Caco-2 (cell line): ENCODE data around the gene MED13L. TPM values are rescaled to one million over a fixed set of nuclear protein-coding genes. Genes with fewer than 3 reads are reported as not detected.
A peak's percentile ranks its signal among the peaks of the same experiment; 100 is the strongest.

Experiments
- BruUV-seq: library from RNA; stranded (reverse); fragments of 400-500 nt; replicated peaks from 2 replicates; lab custom pipeline; 2021; lab: Mats Ljungman, UMichigan
- CTCF ChIA-PET: fragments of 300-600 bp; sonication (Branson Sonifier 250); formaldehyde crosslinking; loops from one replicate; lab custom pipeline; 2022; ENCODE audit warnings: antibody characterized with exemption; lab: Charles Lee
- POLR2A ChIA-PET: fragments of 300-600 bp; sonication (Branson Sonifier 250); formaldehyde crosslinking; loops from one replicate; lab custom pipeline; 2022; ENCODE audit warnings: antibody characterized with exemption; lab: Charles Lee
- DNase-seq, 2 experiments: peaks; one replicate each; pipeline versions ENCODE4 v3.0.0 to v3.0.0-alpha.2; 2020 to 2022
- H3K27me3 ChIP-seq: replicated peaks from 2 replicates; pipeline ENCODE4 v1.6.0; 2011; ENCODE audit warnings: low read length; ENCODE audit not compliant: control insufficient read depth, insufficient read depth
- H3K36me3 ChIP-seq: 2 replicates; pipeline ENCODE4 v1.5.1; 2011; ENCODE audit warnings: low read length; ENCODE audit not compliant: control insufficient read depth, insufficient read depth
- H3K4me1 ChIP-seq: fragments of 250-450 bp; sonication (Bioruptor Pico); 2 replicates; pipeline ENCODE4 v1.5.1; 2020; ENCODE audit warnings: mild to moderate bottlenecking
- H3K4me3 ChIP-seq: 2 replicates; pipeline ENCODE4 v1.5.1; 2011; ENCODE audit warnings: low read depth, mild to moderate bottlenecking, control low read depth, low read length
- H3K9me3 ChIP-seq: fragments of 250-450 bp; sonication (Bioruptor Pico); 2 replicates; pipeline ENCODE4 v1.5.1; 2020; ENCODE audit warnings: mild to moderate bottlenecking, moderate library complexity
- H3K27ac Mint-ChIP-seq: one replicate; pipeline ENCODE4 v1.8.0; 2022; ENCODE audit warnings: mixed read lengths; ENCODE audit not compliant: unreplicated experiment
- H3K27me3 Mint-ChIP-seq: one replicate; pipeline ENCODE4 v1.8.0; 2022; ENCODE audit warnings: mixed read lengths; ENCODE audit not compliant: insufficient read depth, unreplicated experiment
- H3K36me3 Mint-ChIP-seq: one replicate; pipeline ENCODE4 v1.8.0; 2022; ENCODE audit warnings: mild to moderate bottlenecking, mixed read lengths; ENCODE audit not compliant: insufficient read depth, unreplicated experiment
- H3K4me1 Mint-ChIP-seq: one replicate; pipeline ENCODE4 v1.8.0; 2022; ENCODE audit warnings: low read depth, mixed read lengths; ENCODE audit not compliant: unreplicated experiment
- H3K4me3 Mint-ChIP-seq: one replicate; pipeline ENCODE4 v1.8.0; 2022; ENCODE audit warnings: mild to moderate bottlenecking, moderate library complexity, mixed read lengths; ENCODE audit not compliant: unreplicated experiment
- H3K9me3 Mint-ChIP-seq: one replicate; pipeline ENCODE4 v1.8.0; 2022; ENCODE audit warnings: mixed read lengths; ENCODE audit not compliant: unreplicated experiment
- CTCF ChIP-seq, 2 experiments: fragments of 200-600 bp in 1 of 2; IDR thresholded peaks; 1 replicate in 1 of 2; 2 replicates in 1 of 2; pipeline versions ENCODE4 v1.5.1 to v1.8.0; 2011 to 2022; ENCODE audit warnings: antibody characterized with exemption in 1 of 2, control low read depth in 1 of 2, inconsistent platforms in 1 of 2, low read depth in 1 of 2, low read length in 1 of 2, mild to moderate bottlenecking in 1 of 2, moderate library complexity in 1 of 2; ENCODE audit not compliant: insufficient read depth in 1 of 2, severe bottlenecking in 1 of 2, unreplicated experiment in 1 of 2
- intact Hi-C: fragments of 100-400 bp; cut with micrococcal nuclease; formaldehyde crosslinking; loops from one replicate; pipeline ENCODE4 v1.10.0; 2022; ENCODE audit not compliant: unreplicated experiment
- total RNA-seq: library from RNA; stranded (reverse); gene quantifications from 2 replicates; pipeline ENCODE4 v1.2.3, GENCODE V29; 2022

Gene MED13L
- total RNA-seq, 1 experiment from 2014 or later, result 160 TPM

GRCh38 chr12:116184763-116185162 lies 92.7 kb downstream of the MED13L start:
- Mint-ChIP-seq H3K27me3 (no peaks in the 10 kb centered on the region), H3K4me1 (peaks cover 34% of the 10 kb centered on the region), H3K27ac (no peak overlapping the region), H3K4me3 (no peak overlapping the region), H3K9me3 (no peaks in the 10 kb centered on the region), H3K36me3 (peaks cover 4% of the 10 kb centered on the region)
- Histone ChIP-seq H3K9me3 (no peaks in the 10 kb centered on the region), H3K27me3 (no peaks in the 10 kb centered on the region), H3K36me3 (no peaks in the 10 kb centered on the region), H3K4me3 (no peak overlapping the region), H3K4me1 (peaks cover 58% of the 10 kb centered on the region)
- ChIA-PET CTCF (no interaction called here), POLR2A (no interaction called here)
- intact Hi-C loops, result no loop called here
- DNase-seq, result no peak
- no TSS peak for BruUV-seq
- TF ChIP-seq CTCF (IDR thresholded peaks at IDR 0.05; ENCODE audit: insufficient read depth in 1 of 2, low read depth in 1 of 2, low read length in 1 of 2, severe bottlenecking in 1 of 2, unreplicated experiment in 1 of 2), result no peak

GRCh38 chr12:116183741-116184141 lies 93.8 kb downstream of the MED13L start:
- ChIA-PET POLR2A (interaction anchor here (0.6 kb wide), 1 partner anchor 11 kb away, joined by 3 read pairs; no protein-coding TSS in a partner anchor), CTCF (no interaction called here)
- H3K27ac Mint-ChIP-seq, result no peak overlapping the region
- Histone ChIP-seq H3K9me3 (no peaks in the 10 kb centered on the region), H3K4me1 (peaks cover 56% of the 10 kb centered on the region), H3K4me3 (no peak overlapping the region), H3K36me3 (no peaks in the 10 kb centered on the region), H3K27me3 (no peaks in the 10 kb centered on the region)
- no peak overlapping the region for H3K4me3 Mint-ChIP-seq
- peaks cover 30% of the 10 kb centered on the region for H3K4me1 Mint-ChIP-seq
- no peak for TF ChIP-seq CTCF (IDR thresholded peaks at IDR 0.05; ENCODE audit: insufficient read depth in 1 of 2, low read depth in 1 of 2, low read length in 1 of 2, severe bottlenecking in 1 of 2, unreplicated experiment in 1 of 2)
- no peaks in the 10 kb centered on the region for H3K9me3 Mint-ChIP-seq
- H3K36me3 Mint-ChIP-seq, result peaks cover 4% of the 10 kb centered on the region
- DNase-seq, result no peak
- BruUV-seq, result no TSS peak
- H3K27me3 Mint-ChIP-seq, result no peaks in the 10 kb centered on the region
- intact Hi-C loops, result no loop called here

GRCh38 chr12:116182359-116183063 lies 95.0 kb downstream of the MED13L start:
- H3K27me3 Mint-ChIP-seq, result no peaks in the 10 kb centered on the region
- CTCF ChIA-PET, result no interaction called here
- peak overlapping the region; percentile 8 for H3K27ac Mint-ChIP-seq
- H3K36me3 Mint-ChIP-seq, result peaks cover 4% of the 10 kb centered on the region
- peaks cover 55% of the 10 kb centered on the region for H3K4me1 ChIP-seq
- no peak overlapping the region for H3K4me3 ChIP-seq
- H3K9me3 Mint-ChIP-seq, result no peaks in the 10 kb centered on the region
- H3K4me1 Mint-ChIP-seq, result peaks cover 30% of the 10 kb centered on the region
- H3K4me3 Mint-ChIP-seq, result no peak overlapping the region
- H3K36me3 ChIP-seq, result no peaks in the 10 kb centered on the region
- TF ChIP-seq CTCF (IDR thresholded peaks at IDR 0.05; ENCODE audit: insufficient read depth in 1 of 2, low read depth in 1 of 2, low read length in 1 of 2, severe bottlenecking in 1 of 2, unreplicated experiment in 1 of 2), result no peak
- POLR2A ChIA-PET, result no interaction called here
- no peaks in the 10 kb centered on the region for H3K27me3 ChIP-seq
- BruUV-seq, result no TSS peak
- intact Hi-C loops, result no loop called here
- no peak for DNase-seq
- H3K9me3 ChIP-seq, result no peaks in the 10 kb centered on the region
